Colonic mucosa (tissue), 4 donors: Measurements from ENCODE around the gene MET. TPM values are rescaled to one million over a fixed set of nuclear protein-coding genes. Genes with fewer than 3 reads are reported as not detected.
"Not testable (repeated sequence)": the region's sequence is repeated elsewhere in the genome, so short reads cannot be mapped to it uniquely, and the experiment has no call there.

Source experiments
- DNase-seq: peaks from one replicate; pipeline ENCODE4 v3.0.0-alpha.2; 2020
- H3K27ac ChIP-seq: fragments of 200-600 bp; one replicate; pipeline ENCODE4 v1.8.0; 2021
- H3K27me3 ChIP-seq: fragments of 200-600 bp; one replicate; pipeline ENCODE4 v1.8.0; 2021
- H3K36me3 ChIP-seq: fragments of 200-600 bp; one replicate; pipeline ENCODE4 v1.8.0; 2021
- H3K4me1 ChIP-seq: fragments of 200-600 bp; one replicate; pipeline ENCODE4 v1.8.0; 2021; ENCODE audit warnings: mild to moderate bottlenecking
- H3K4me3 ChIP-seq: fragments of 200-600 bp; one replicate; pipeline ENCODE4 v1.8.0; 2021
- H3K9ac ChIP-seq, 2 donors: one replicate each; pipeline ENCODE4 v1.7.0; 2013; ENCODE audit warnings: control low read depth in 2 of 2, low read depth in 2 of 2, low read length in 2 of 2
- H3K9me3 ChIP-seq: fragments of 200-600 bp; one replicate; pipeline ENCODE4 v1.8.0; 2021
- intact Hi-C: fragments of 100-400 bp; cut with DNase I; formaldehyde crosslinking; loops from one replicate; pipeline ENCODE4 v1.14.1; 2022
- total RNA-seq, 2 donors: library from RNA; stranded (reverse); fragmentation: NEBNext Ultra II Directional in 1 of 2; extraction: Animal tissue kit (Norgen Biotek cat#: 25700) in 1 of 2; gene quantifications; one replicate each; pipeline ENCODE4 v1.2.1, GENCODE V29; 2021
- TF ChIP-seq, protein P1 (sequence below): fragments of 200-600 bp; IDR thresholded peaks from one replicate; pipeline ENCODE4 v1.8.0; 2022; ENCODE audit warnings: antibody characterized with exemption, mild to moderate bottlenecking
- donor health status: healthy.
- donor health status: DM: no; HTN: no; CAD: no.
- donor health status: DM: no; HTN: no; CAD: no.

MET gene
- total RNA-seq, 2 donors from 2014 or later: 38.3 to 45.3 TPM

DNA sequence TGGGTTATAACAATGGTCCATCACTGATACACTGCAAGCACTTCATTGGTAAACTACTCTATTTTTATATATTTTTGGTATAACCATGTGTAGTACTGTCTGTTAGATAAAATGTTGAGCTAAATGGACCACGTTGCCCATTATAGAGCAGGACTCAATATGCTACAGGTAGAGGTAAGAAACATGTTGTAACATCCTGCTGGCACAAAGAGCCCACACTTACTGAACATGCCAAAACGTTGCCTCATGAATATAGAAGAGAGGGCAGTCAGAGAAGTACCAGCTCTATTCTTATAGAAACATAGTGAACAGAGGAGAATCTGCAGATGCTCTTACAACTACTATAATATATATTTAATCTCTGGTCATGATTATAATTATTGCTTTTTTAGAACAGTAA lies 18.4 kb upstream of the MET start:
- no peak overlapping the region for H3K27ac ChIP-seq
- DNase-seq: no peak
- no peak overlapping the region for H3K4me3 ChIP-seq
- no peaks in the 10 kb centered on the region for H3K27me3 ChIP-seq
- no peaks in the 10 kb centered on the region for H3K9me3 ChIP-seq
- intact Hi-C loops: no loop called here
- no peak overlapping the region for H3K9ac ChIP-seq
- no peaks in the 10 kb centered on the region for H3K4me1 ChIP-seq
- no peaks in the 10 kb centered on the region for H3K36me3 ChIP-seq
- TF ChIP-seq, protein P1, sequence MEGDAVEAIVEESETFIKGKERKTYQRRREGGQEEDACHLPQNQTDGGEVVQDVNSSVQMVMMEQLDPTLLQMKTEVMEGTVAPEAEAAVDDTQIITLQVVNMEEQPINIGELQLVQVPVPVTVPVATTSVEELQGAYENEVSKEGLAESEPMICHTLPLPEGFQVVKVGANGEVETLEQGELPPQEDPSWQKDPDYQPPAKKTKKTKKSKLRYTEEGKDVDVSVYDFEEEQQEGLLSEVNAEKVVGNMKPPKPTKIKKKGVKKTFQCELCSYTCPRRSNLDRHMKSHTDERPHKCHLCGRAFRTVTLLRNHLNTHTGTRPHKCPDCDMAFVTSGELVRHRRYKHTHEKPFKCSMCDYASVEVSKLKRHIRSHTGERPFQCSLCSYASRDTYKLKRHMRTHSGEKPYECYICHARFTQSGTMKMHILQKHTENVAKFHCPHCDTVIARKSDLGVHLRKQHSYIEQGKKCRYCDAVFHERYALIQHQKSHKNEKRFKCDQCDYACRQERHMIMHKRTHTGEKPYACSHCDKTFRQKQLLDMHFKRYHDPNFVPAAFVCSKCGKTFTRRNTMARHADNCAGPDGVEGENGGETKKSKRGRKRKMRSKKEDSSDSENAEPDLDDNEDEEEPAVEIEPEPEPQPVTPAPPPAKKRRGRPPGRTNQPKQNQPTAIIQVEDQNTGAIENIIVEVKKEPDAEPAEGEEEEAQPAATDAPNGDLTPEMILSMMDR: no peak

DNA sequence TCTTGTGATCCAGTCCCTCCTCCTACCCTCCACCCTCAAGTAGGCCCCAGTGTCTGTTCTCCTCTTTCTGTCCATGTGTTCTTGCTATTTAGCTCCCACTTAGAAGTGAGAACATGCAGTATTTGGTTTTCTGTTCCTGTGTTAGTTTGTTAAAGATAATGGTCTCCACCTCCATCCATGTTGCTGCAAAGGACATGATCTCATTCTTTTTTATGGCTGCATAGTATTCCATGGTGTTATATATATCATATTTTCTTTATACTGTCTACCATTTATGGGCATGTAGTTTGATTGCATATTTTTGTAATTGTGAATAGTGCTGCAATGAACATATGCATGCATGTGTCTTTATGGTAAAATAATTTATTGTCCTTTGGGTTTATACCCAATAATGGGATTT lies 12.7 kb upstream of the MET start:
- H3K4me3 ChIP-seq, H3K9ac ChIP-seq, H3K27ac ChIP-seq, H3K9me3 ChIP-seq, DNase-seq, intact Hi-C loops, H3K4me1 ChIP-seq, H3K36me3 ChIP-seq, H3K27me3 ChIP-seq: not testable (repeated sequence)

DNA sequence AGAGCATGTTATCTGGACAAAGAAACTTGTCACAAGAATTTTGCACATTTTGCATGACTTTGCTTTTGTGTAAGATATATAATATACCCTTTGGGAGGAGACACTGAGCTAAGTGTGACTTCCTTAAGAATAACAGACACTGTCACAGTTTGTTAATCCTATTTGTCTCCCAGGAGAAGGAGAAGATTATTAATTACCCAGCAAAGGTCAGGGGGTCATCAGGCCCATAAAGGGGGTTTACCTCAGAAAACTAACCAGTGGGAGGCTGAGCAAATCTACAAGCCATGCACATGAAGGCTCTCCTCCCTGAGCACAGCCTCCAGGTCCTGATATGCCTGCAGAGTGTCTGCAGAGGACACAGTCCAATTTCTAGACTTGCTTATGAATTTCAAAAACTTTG lies 10.1 kb upstream of the MET start:
- TF ChIP-seq, protein P1: no peak
- Histone ChIP-seq H3K27me3 (no peaks in the 10 kb centered on the region), H3K4me1 (no peaks in the 10 kb centered on the region), H3K36me3 (no peaks in the 10 kb centered on the region), H3K9ac (no peak overlapping the region), H3K4me3 (no peak overlapping the region), H3K27ac (no peak overlapping the region), H3K9me3 (no peaks in the 10 kb centered on the region)
- intact Hi-C loops: loop anchor here (10.0 kb wide), 1 partner anchor 67 kb away; no protein-coding TSS in a partner anchor
- DNase-seq: no peak

GRCh38 chr7:116663744-116664143 lies 8.3 kb upstream of the MET start:
- Histone ChIP-seq H3K4me1 (no peaks in the 10 kb centered on the region), H3K4me3 (no peak overlapping the region), H3K9ac (no peak overlapping the region), H3K9me3 (no peaks in the 10 kb centered on the region), H3K27ac (no peak overlapping the region), H3K36me3 (no peaks in the 10 kb centered on the region), H3K27me3 (no peaks in the 10 kb centered on the region)
- DNase-seq: no peak
- intact Hi-C loops: loop anchor here (10.0 kb wide), 1 partner anchor 69 kb away; no protein-coding TSS in a partner anchor
- TF ChIP-seq, protein P1: no peak

DNA sequence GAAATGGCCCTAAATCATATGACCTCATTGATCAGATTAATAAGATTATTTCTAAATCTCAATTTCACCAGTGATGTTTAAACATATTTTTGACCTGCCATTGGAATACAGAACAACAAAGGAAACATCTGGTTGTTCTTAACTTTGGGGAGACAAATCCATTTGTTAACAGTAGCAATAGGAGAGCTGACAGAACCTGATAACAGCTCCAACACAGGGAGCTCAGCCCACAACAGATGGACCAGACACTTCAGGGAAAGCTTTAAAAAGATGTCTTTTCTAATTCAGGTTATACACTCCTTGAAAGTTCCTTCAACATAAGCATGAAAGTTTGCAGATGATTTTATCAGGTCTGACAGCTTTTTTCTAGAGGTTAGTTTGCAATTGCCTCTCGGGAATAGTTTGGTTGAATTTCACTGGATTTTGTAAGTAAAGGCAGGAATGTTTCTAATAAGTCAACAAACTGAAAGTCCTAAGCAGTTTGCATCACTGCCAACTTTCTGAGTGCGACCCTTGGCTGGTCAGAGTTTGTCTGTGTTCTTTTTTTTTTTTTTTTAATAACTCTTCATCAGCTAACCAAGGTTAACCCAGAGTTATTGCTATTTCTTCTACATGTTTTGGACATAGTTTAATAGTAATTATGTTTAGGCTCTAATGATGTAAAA lies 6.5 kb upstream of the MET start:
- intact Hi-C loops: loop anchor here (10.0 kb wide), 1 partner anchor 71 kb away; no protein-coding TSS in a partner anchor
- no peaks in the 10 kb centered on the region for H3K9me3 ChIP-seq
- no peaks in the 10 kb centered on the region for H3K36me3 ChIP-seq
- H3K4me1 ChIP-seq: no peaks in the 10 kb centered on the region
- no peak for DNase-seq
- H3K27ac ChIP-seq: no peak overlapping the region
- H3K9ac ChIP-seq: no peak overlapping the region
- H3K27me3 ChIP-seq: no peaks in the 10 kb centered on the region
- H3K4me3 ChIP-seq: no peak overlapping the region
- TF ChIP-seq, protein P1: no peak

GRCh38 chr7:116669769-116670168 lies 2.2 kb upstream of the MET start:
- Histone ChIP-seq H3K9ac (no peak overlapping the region), H3K4me3 (no peak overlapping the region), H3K4me1 (no peaks in the 10 kb centered on the region), H3K27me3 (no peaks in the 10 kb centered on the region), H3K9me3 (no peaks in the 10 kb centered on the region), H3K27ac (no peak overlapping the region), H3K36me3 (no peaks in the 10 kb centered on the region)
- TF ChIP-seq, protein P1: no peak
- intact Hi-C loops: loop anchor here (5.0 to 10.0 kb wide), 3 partner anchors 75 to 138 kb away; no protein-coding TSS in a partner anchor
- no peak for DNase-seq
